D341Med (cell line): ENCODE data around the gene TACC2.

Source experiments
- DNase-seq: peaks from one replicate; pipeline ENCODE4 v3.0.0; 2012; ENCODE audit warnings: low spot score

The TACC2 gene

DNA sequence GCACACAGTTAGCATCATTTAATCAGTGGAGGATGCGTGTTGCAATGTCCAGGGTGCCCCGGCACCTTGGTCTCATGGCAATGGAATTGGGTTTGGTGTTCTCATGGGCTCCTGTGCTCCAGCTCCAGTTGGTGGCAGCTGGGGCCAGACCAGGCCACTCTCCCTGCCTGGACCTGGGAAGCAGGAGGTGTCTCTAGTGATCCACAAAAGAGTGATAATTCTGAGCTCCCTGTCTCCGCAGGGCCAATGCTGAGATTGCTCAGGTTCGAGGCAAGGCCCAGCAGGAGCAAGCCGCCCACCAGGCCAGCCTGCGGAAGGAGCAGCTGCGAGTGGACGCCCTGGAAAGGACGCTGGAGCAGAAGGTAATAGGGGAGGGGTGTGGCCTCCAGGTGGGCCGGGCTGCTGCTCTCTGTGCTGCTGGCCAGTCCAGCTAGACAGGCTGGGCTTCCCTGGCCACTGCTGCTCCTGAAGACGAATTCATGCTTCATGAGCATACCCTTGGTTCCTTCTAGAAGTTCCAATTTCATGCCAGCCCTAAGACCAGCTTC, 260.4 kb downstream of the TACC2 start:
- DNase-seq, result no peak

- DNase-seq, result no peak
Observed at GRCh38 chr10:122249991-122250750, 261.2 kb downstream of the TACC2 start.

DNA sequence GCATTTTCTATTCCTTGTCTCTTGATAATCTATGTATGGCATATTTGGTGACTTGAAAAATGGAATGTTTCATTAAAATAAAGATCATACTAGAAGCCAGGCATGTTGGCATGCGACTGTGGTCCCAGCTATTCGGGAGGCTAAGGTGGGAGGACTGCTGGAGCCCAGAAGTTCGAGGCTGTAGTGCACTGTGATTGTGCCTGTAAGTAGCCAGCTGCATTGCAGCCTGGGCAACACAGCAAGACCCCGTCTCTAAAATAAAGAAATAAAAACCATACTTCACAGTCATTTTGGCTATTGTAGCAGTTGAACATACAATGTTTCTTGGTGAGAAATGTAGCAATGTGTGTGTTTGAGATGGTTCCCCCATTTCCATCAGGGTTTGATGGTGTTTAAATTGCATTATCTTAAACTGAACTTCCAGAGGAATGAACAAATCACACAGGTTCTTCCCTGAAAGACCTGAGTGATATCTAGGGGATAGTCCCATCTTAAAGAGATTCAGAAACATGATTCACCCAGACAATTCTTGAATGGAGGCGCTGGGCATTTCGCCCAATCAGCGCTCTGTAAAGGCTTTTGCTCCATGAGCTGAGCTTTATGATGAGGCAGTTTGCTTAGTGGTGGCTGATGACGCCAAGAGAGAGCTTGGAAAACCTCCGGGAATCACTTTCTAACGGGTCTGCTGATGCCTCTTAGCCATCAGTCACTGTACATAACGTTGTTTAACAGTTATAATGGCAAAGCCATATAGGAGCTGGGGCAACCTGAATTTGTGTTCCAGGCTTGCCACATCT, 262.7 kb downstream of the TACC2 start:
- DNase-seq, result no peak

GRCh38 chr10:122252805-122253204, 263.8 kb downstream of the TACC2 start:
- no peak for DNase-seq

DNA sequence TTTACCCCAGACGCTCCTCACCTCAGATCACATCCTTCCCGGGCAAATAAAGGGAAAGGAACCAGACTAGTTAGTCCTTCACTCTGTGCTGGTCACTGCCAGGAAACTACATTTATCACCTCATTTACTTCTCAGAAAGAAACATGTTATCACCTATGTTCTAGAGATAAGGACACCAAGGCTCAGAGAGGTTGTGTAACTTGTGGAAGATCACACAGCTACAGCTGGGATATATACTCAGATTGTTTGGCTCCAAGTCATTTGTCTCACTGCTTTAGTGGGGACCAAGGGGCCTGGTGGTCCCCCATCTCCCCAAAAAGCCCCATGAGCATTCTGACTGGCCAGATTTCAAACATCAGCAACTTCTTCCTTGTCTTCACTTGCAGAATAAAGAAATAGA, 264.6 kb downstream of the TACC2 start:
- DNase-seq, result no peak

- no peak for DNase-seq
Observed at GRCh38 chr10:122254831-122255230, 265.9 kb downstream of the TACC2 start.

- no peak for DNase-seq
Observed at GRCh38 chr10:122255509-122256301, 266.7 kb downstream of the TACC2 start.

DNA sequence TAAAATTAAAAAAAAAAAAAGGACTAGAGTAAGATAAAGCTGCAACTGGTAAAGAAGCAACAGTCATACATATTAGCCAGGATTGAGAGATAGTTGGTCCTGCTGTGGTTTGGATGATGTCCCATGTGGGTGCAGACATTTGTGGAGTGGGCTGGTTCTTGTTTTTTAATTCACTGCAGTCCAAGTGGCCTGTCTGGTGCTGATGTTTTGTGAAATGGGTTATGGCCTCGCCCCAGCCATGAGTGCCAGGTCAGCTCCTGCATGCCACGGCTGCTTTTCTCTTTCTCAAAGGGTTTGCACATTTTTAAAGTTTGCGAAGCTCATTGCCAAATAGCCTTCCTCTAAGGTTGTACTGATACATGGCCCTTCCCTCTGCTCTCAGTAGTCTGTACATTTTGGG, 268.1 kb downstream of the TACC2 start:
- no peak for DNase-seq

GRCh38 chr10:122258136-122259074, 269.4 kb downstream of the TACC2 start:
- DNase-seq, result no peak

GRCh38 chr10:122259075-122259466, 270.1 kb downstream of the TACC2 start:
- no peak for DNase-seq

GRCh38 chr10:122261584-122261983, 272.6 kb downstream of the TACC2 start:
- no peak for DNase-seq

- no peak for DNase-seq
Observed at GRCh38 chr10:122263971-122264370, 275.0 kb downstream of the TACC2 start.

DNA sequence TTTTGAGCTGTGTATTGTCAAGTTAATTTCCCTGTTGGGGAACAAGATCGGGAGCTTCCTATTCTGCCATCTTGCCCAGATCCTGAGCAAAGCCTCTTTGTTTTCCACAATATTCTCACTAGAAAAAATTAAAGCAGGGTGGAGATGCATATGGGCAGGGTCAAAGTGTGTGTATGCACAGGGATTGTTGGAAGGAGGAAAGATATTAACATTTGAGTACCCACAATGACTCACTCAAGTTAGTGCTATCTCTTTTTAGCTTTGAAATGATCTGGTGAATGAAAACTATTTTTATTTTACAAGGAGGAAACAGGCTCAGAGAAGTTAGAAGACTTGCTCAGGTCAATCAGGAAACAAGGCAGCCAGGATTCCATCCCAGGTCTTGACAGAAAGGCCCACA, 275.5 kb downstream of the TACC2 start:
- DNase-seq, result no peak

DNA sequence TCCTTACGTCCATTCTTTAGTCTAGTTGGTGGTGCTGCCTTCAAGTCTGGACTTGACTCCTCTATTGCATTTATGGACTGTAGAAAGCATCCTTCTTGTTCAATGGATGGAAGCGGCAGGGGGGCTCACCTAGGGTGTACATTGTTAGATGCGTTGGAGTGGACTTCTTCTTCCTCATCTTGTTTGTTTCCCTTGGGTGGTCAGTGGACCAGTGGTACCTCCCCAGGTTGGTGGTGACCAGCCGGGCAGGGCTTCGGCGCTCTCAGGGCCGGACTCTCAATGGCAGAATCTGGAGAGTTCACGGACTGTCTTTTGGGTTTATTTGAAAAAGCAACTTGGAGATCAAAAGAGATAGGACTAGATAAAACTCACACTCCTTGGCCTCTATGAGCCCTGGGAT, 276.0 kb downstream of the TACC2 start:
- no peak for DNase-seq

DNA sequence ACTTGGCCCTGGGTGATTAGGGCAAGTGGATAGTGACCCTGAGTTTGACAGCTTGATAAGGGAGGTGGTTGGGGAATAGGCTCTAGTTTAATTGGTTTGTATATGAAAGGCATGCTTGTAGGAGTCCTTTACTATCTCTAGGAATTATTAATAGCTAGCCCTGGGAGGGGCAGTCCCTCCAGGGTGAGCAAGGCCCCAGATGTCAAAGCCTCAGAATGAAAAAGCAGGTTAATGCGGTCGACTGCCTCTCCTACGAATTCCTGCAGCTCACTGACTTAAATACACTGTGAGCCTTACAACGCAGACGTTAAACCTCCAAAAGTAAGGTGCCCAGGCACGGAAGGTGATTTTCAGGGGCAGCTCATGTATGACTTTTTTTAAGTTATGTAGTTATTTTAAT, 276.9 kb downstream of the TACC2 start:
- DNase-seq, result no peak

DNA sequence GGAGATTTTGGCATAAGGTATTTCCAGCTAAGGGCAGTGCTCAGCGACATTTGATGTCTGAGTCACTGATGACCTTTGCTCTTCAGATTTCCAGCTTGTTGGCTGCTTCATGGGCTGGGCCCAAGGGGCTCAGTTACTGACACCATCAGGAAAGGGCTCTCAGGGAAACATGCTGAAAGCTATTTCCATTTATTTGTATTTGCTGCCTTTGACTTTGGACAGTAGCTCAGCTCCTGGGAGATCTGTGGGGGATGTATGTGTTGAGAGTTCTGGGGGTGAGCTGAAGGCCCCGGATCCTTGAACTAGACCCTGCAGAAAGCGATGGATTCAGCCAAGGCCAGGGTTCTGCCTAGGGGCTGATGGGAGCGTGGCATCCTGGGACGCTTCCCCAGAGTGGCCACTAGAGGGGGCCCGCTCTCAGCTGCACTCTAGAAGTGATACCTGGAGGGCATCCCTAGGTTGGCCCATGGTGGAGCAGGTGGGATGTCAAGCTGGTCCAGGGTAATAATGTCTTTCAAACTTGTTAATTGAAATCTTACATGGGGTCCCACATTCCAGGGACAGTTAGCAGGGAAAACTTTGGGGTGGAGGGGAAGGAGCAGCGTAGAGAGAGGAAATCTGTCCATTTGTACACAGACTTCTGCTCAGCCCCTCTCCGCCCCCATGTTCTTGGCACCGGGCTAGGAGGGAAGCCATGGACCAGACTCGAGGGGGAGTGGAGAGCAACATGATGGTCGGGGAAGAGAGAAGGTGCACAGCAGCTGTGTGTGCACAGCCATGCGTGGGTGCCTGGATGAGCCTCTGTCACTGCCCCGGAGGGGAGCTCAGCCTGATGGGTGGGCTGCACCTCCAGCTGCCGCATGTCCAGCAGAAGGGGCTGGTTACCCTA, 279.1 kb downstream of the TACC2 start:
- peak; percentile 53 for DNase-seq

DNA sequence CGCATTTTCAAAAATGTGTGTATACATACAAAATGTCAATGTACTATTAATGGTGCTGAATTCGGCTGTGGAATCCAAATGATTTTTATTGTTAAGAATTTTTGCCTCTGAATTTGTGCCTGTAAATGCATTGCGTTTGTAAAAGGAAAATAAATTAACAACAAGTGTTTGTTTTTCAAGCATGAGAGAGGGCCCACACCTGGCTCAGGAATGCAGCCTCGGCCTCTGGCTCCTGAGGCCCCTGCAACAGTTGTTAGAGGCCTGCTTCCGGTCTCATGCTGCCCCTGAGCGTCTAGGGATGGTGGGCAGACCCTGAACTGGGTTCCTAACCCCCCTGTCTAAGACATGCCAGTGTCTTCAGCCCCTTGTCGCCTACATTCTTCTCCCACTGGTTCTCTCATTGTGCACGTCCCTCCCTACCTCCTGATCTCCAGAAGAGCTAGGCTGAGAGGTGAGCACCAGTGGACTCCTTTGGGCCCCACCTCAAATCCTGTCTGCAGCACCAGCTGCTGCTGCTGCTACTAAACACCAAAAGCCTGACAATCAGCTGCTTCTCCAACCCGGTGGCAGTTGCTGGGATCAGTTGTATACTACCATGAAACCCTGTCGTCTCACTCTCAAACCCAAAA, 280.2 kb downstream of the TACC2 start:
- DNase-seq, result no peak

DNA sequence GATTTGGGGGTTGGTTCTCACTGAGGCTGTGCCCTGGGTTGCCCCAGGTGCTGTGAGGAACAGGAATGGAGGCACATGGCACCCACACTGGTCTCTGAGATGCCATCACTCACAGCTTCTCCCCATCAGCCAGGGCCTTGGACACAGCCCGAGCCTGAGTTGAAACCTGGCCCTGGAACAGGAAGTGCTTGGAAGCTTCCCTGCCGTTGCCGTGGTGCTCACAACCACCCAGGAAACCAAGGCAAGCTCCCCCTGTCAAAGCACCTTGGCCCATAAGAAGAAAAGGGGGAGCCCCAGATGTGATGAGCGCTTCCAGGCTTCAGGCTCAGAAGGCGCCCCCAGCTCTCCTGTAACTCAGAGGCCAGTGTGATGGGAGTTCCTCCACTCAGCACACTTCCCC, 282.1 kb downstream of the TACC2 start, which contains the start of gene BTBD16:
TSS of gene BTBD16 (plus strand) at position 221 of the 400 bp plus-strand sequence. CDS start 3,786 bp downstream, outside the sequence.
- no peak for DNase-seq

DNA sequence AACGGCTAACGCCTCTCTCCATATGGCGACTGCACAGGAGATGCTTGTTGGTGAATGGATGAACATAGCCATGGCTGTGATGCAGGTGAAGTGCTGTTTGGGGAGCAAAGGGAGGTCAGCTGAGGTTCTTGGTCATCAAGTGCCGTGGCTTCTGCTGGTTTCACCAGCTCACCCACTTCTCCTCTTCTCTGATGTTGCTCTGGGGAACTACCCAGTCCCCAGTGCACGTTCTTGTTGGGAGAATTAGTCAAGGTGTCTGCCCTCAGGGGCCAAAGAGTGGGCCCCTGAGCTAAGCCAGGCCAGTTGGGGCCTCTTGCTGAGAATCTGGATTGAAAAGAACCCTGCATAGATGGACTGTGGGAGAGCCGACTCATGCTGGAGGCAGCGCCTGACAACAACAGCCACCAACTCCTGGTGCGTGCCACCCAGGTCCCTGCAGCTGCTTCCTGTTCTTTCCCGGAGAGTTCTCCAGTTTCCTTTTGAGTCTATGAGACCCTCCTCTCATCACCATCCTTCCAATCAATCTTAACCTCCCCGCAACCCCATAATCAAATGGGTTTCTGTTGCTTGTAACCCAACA, 285.1 kb downstream of the TACC2 start:
- DNase-seq, result no peak
